Embryonic facial prominence (tissue), 1 donor: ENCODE measurements around the gene RNF115.
"Not testable (repeated sequence)": the region's sequence is repeated elsewhere in the genome, so short reads cannot be mapped to it uniquely, and the experiment has no call there.

Experiments used
- DNase-seq: peaks from one replicate; pipeline ENCODE4 v3.0.0-alpha.2; 2016; ENCODE audit errors: extremely low spot score

The RNF115 gene

GRCh38 chr1:145777357-145778145, 46.3 kb downstream of the RNF115 start:
- DNase-seq = no peak

- no peak for DNase-seq
Measured at GRCh38 chr1:145773423-145773822, 50.5 kb downstream of the RNF115 start.

- no peak for DNase-seq
Measured at GRCh38 chr1:145771056-145771455, 52.8 kb downstream of the RNF115 start.

GRCh38 chr1:145768004-145768403, 55.9 kb downstream of the RNF115 start:
- DNase-seq = not testable (repeated sequence)

GRCh38 chr1:145766926-145767325, 57.0 kb downstream of the RNF115 start:
- not testable (repeated sequence) for DNase-seq

GRCh38 chr1:145765585-145766360, 58.1 kb downstream of the RNF115 start:
- not testable (repeated sequence) for DNase-seq

GRCh38 chr1:145765127-145765526, 58.8 kb downstream of the RNF115 start:
- not testable (repeated sequence) for DNase-seq

GRCh38 chr1:145764231-145764940, 59.5 kb downstream of the RNF115 start:
- DNase-seq = not testable (repeated sequence)

GRCh38 chr1:145762001-145762400, 61.9 kb downstream of the RNF115 start:
- DNase-seq = not testable (repeated sequence)

- DNase-seq = not testable (repeated sequence)
Measured at GRCh38 chr1:145761498-145761897, 62.4 kb downstream of the RNF115 start.

GRCh38 chr1:145760395-145760949, 63.4 kb downstream of the RNF115 start:
- not testable (repeated sequence) for DNase-seq

GRCh38 chr1:145759721-145760120, 64.2 kb downstream of the RNF115 start:
- no peak for DNase-seq

- DNase-seq = no peak
Measured at GRCh38 chr1:145758575-145758974, 65.3 kb downstream of the RNF115 start.

GRCh38 chr1:145758116-145758515, 65.8 kb downstream of the RNF115 start:
- no peak for DNase-seq

- no peak for DNase-seq
Measured at GRCh38 chr1:145757420-145757819, 66.5 kb downstream of the RNF115 start.

GRCh38 chr1:145751491-145752037, 72.3 kb downstream of the RNF115 start:
- no peak for DNase-seq

GRCh38 chr1:145750426-145750825, 73.5 kb downstream of the RNF115 start:
- DNase-seq = no peak

- no peak for DNase-seq
Measured at GRCh38 chr1:145747398-145748247, 76.3 kb downstream of the RNF115 start.

GRCh38 chr1:145740269-145740668, 83.6 kb downstream of the RNF115 start:
- DNase-seq = no peak

- DNase-seq = no peak
Measured at GRCh38 chr1:145736191-145736590, 87.7 kb downstream of the RNF115 start.

- DNase-seq = no peak
Measured at GRCh38 chr1:145730900-145731299, 93.0 kb downstream of the RNF115 start.
